HG02852 (cell line): ENCODE results near the gene WEE2.
"Not testable (repeated sequence)": the region's sequence is repeated elsewhere in the genome, so short reads cannot be mapped to it uniquely, and the experiment has no call there.

Experiments used
- ATAC-seq: cut with Tn5 transposase; IDR thresholded peaks from one replicate; pipeline ENCODE4 v1.9.1; 2021; ENCODE audit warnings: mild to moderate bottlenecking, moderate library complexity; ENCODE audit not compliant: unreplicated experiment

The WEE2 gene

DNA sequence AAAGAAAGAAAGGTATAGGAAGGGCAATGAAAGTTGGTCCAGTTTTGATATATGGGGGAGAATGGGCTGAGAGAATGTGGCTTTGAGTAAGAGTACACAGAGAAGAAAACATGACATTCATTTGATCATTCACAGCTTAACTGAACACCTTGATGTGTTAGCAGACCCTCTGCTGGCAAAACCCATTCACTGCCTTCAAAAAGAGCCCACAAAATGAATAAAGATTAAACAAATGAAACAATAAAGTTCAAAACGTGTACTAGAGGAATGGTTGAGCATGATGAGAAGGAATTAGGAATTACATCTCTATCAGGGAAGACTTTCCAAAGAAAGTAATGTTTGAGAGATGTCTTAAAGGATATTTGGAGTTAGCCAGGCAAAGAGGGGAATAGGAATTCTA is 2.1 kb downstream of the WEE2 start:
- no peak for ATAC-seq

- ATAC-seq, result no peak
Observed at GRCh38 chr7:141712603-141713255, 4.6 kb downstream of the WEE2 start.

DNA sequence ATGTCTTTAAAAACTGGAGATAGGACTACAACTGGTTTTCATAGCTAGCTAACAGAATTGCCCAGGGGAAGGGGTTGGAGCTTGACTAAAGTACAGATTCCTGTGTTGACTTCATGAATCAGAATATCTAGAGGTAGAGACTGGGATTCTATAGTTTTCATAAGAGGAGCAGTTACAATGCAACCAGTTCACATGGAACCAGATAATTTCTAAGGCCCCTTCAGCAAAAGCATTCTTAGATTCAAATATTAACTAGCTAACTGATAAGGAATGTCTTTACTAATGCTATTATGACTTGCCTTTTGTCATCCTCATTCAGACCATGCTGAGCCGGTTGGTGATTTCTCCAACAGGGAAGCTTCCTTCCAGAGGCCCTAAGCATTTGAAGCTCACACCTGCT is 5.7 kb downstream of the WEE2 start:
- no peak for ATAC-seq

DNA sequence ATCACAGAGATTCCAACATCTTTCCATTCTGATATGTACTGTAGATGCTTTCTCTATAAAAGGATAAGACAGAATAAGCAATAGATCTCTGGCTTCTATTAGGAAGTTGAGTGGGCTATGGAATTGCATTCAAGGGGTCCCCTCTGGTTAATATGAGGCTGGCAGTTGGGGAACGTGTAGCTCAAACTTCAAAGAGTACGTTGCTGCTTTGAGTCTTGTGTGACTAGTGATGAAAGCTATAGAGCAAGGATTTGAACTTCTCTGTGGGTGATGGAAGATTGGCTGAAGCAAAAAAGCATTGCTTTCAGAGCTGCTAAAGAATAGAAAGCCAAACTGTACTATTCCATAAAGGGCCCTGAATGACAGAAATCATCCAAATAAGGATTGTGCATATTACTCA is 6.4 kb downstream of the WEE2 start:
- ATAC-seq, result no peak

GRCh38 chr7:141715018-141715417 is 6.9 kb downstream of the WEE2 start:
- ATAC-seq, result no peak

DNA sequence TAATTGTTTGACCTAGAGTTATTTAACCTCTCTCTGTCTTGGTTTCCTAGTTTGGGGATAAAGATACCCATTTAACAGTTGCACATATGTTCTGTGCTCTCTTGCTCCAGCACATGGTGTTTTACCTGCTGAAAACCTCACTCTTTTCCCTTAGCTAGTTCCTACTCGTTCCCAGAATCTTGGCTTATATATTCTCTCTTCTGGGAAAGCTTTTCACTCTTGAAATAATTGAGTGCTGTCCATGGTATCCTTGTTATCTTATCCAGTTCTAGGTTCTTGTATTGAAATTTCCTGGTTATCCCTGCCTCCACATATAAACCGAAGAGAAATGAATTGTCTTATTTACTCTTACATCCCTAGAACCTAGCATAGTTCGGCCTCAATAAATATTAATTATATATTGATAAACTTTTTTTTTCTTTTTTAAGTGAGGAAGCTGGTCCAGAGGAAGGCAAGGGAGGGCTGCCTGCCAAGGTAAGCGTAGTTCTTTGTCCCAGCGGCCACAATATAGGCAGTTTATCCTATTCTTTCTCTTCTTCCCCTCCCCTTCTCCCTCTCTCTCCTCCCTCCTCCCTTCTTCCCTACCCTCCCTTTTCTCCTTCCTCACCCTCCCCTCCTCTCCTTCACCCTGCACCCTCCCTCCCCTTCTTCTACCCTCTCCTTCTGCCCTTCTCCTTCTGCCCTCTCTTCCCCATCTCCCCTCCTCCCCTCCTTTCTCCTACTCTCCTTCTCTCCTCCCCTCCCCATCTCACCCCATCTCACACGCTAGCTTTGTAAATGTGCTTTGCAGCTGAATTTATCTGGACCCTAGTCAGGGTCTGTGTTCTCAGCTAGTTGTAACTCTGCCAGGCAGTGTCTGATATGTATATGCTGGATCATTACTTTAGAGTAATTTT is 7.9 kb downstream of the WEE2 start:
- ATAC-seq, result no peak

GRCh38 chr7:141717450-141717849 is 9.3 kb downstream of the WEE2 start:
- no peak for ATAC-seq

DNA sequence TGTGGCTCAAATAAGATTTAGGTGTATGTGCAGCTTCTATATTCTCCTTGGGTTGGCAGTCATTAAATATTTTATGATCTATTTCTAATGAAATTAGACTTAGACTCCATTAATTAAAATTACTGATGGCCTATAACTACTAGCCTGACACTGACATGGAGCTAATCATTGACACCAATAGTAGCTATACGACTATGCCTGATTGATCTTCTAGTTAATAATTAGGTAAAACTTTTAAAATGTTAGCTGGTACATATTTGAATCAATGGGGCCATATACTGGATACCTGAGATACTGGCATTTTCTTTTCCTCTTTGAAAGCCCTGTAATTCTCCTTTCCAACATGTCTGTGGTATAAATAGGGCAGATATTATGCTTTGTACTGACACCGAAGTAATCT is 14.4 kb downstream of the WEE2 start:
- no peak for ATAC-seq

DNA sequence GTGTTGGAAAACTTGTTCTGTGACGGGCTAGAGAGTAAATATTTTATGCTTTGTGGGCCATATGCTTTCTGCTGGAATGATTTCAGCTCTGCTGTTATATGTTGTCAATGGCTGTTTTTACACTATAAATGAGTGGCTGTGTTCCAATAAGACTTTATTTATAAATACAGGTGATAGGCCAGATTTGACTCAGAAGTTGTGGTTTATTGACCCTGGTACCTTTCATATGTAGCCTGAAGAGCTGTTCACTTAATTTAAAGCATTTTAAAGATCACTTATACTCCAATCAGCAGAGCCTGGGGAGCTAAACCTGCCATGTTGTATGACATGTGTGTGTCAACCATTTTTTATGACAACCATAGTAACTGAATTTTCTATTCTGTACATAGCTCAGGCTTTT is 20.9 kb downstream of the WEE2 start:
- no peak for ATAC-seq

DNA sequence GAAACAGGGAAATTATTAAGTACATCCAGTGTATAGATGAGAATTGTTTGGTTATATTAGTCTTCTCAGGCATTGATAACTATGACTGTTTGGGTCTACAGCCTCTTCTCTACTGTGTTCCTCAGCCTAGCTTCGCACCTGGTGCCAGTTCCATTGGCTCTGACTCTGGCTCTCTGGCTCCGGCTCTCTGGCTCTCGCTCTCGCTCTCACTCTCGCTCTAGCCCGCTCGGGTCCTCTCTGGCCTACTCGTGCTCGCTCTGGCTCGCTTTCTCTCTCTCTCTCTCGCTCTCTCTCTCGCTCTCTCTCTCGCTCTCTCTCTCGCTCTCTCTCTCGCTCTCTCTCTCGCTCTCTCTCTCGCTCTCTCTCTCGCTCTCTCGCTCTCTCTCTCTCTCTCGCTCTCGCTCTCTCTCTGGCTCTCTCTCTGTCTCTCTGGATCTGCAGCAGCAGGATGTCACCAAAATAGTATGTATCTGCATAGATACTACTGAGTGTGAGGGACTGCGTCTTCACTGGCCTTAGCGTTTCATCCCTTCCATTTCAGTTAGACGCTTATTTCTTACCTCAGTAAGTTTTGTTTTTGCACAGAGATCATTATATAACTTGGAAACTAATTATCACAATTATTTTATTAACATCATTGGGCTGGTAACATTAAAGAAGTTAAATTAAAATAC is 23.5 kb downstream of the WEE2 start:
- no peak for ATAC-seq

- no peak for ATAC-seq
Observed at GRCh38 chr7:141737118-141737835, 29.1 kb downstream of the WEE2 start.

DNA sequence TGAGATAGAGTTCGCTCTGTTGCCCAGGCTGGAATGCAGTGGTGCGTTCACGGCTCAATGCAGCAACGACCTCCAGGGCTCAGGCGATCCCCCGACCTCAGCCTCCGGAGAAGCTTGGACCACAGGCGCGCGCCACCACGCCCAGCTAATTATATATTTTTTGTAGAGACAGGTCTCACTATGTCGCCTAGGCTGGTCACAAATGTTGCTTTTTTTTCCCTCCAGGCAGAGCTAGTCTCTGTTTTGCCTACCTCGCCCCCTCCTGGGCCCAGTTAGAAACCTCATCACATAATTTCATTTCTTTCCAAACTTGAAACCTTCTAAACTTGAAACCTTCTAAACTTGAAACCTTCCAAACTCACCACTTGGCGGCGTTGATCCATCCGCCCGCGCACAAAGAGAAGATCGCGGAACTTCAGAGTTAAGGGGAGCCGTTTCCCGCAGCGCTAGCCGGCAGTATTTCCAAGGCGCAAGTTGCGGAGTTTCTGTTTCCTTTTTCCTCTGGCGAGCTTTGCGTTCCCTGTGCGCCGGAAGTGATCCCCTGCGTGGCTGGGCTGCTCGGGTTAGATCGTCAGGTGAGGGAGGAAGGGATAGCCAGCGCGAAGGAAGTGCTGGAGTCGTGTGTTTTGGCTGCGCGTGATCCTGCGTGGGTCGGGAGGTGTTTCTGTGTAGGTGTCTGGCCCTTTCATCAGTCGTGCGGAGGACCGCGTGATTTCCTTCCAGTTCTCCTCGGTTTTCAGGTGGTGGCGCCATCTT is 29.9 kb downstream of the WEE2 start, which contains the start of gene SSBP1:
SSBP1 (plus strand) TSS at position 523 of the 756 bp plus-strand sequence. CDS start 809 bp downstream, outside the sequence.
- peak; percentile 93 for ATAC-seq

DNA sequence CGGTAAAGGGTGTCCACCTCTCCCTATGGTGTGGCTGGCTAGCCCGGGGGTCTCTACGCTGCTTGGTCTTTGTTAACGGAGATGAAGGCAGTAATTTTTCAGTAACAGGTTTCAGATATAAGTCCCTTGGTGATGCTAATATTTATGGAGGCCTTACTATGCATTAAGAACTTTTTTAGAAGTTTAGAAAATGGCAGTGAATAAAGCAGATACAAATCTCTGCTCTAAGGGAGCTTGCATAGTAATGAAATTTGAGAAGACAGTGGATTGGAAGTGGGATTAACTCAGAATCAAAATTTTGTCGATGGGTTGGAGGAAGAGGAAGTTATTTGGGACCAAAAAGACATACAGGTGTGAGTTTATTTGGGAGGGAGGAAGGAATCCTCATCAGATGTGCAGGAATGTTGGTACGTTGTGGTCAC is 30.4 kb downstream of the WEE2 start:
- no peak for ATAC-seq

DNA sequence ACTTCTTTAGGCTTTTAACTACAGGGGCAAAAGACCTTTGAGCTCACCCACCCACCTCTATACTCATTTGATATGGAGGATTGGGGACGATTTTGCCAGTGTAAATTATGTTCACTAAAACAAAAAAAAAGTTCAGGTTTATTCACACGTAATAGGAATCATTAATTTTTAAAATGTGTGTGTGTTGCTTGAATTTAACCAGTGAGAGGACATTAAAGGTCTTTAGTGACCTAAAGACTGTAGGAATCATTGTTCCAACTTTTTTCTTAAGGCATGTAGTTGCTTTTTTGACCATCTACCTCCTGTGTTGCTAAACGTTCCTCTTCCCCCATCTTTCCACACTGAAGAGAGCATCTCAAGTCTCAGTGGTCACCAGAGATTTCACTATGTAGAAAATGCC is 31.1 kb downstream of the WEE2 start:
- no peak for ATAC-seq

DNA sequence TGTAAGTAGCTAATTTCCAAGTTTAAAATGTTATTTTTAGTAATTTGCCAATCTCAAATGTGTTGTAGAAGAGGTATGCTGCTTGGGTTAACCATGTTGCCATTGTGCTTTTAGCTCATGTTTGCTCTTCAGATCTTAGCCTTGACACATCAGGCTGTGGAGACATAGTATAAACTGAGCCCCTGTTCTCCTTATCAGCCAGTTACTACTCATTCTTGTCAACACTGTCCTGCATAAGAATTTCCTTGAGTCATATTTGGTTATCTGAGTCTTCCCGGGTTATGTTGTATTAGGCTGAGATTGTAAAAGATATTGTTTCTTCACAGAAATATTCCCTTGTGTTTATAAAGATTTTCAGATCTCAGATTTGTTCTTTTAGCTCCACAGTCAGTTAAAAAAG is 34.1 kb downstream of the WEE2 start:
- no peak for ATAC-seq

DNA sequence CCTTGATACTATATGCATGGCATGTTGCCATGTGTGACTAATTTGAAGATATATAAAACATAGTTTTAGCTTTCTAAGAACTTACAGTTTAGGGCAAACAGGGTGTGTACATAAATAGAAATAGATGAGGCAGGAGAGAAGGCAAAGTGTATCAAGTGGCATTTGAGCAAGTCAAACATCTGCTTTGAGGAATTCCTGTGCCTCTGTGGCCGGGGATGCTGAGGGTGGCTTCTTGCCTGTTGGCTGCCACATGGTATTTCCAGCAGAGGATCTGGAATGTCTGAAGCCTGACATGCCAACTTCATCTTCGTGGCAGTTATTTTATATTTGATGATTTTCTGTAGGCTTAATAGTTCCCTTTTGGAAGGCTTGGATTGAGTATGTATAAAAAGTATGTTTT is 36.0 kb downstream of the WEE2 start:
- ATAC-seq, result no peak

DNA sequence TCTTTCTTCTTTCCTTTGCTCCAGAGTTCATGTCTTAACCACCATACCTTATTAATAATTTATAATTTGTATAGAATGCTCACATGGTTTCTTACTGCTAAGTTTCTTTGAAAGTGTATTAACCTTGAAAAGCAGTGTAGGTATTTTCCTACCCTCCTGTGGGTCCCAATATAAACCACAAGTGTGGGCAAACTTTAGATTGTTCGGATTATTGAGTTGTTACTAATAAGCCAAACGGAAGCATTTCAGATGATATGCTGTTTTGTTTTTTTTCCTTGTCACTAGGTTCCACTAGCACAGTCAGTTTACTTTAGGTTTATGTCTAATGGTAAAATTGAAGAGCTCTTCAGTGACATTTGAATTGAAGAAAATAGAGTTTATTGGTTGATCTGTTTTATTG is 40.2 kb downstream of the WEE2 start:
- no peak for ATAC-seq

GRCh38 chr7:141751904-141752303 is 43.8 kb downstream of the WEE2 start:
- not testable (repeated sequence) for ATAC-seq

- no peak for ATAC-seq
Observed at GRCh38 chr7:141752634-141753033, 44.5 kb downstream of the WEE2 start.

DNA sequence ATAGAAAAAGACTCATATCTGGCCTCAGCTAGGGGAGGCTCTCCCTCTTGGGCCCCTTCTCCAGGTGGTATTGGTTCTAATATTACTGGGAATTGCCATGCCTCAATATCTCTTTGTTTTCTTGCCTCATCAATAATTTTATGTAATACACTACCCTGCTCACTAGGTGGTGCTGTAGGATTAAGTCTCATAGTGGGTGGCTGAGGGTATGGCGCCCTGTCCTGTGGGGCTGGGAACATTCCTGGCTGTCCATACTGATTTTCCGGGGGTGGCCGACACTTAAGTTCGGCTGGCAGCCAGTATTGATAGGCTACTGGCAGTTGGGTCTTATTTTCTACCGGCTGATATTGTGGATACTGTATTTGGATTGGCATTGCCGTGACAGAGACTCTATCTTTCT is 46.8 kb downstream of the WEE2 start:
- ATAC-seq, result no peak
